K562 (cell line): ENCODE data around the gene MEF2D.

Experiments used
- TAF1 ChIP-seq: IDR thresholded peaks from 2 replicates; pipeline ENCODE4 v1.6.1; 2011; ENCODE audit warnings: mild to moderate bottlenecking, low read length, moderate library complexity; ENCODE audit not compliant: insufficient read depth, control insufficient read depth, severe bottlenecking; ENCODE audit errors: extremely low read depth
- YY1 ChIP-seq, 3 experiments: IDR thresholded peaks; 2 replicates each; pipeline ENCODE4 v1.6.1; 2011; ENCODE audit warnings: low read length in 2 of 3, mild to moderate bottlenecking in 2 of 3, moderate library complexity in 2 of 3, borderline replicate concordance in 1 of 3, control low read depth in 1 of 3, low read depth in 1 of 3; ENCODE audit not compliant: insufficient read depth in 3 of 3, insufficient replicate concordance in 2 of 3, control insufficient read depth in 1 of 3, insufficient read length in 1 of 3; ENCODE audit errors: extremely low read depth in 1 of 3
- ZKSCAN1 ChIP-seq: fragments of 150-350 bp; IDR thresholded peaks from 2 replicates; pipeline ENCODE4 v1.6.1; 2016; ENCODE audit warnings: low read depth, low read length
- TF ChIP-seq, protein P1 (sequence below), 3 experiments: IDR thresholded peaks in 2 of 3; conservative IDR thresholded peaks in 1 of 3; 2 replicates each; pipeline ENCODE4 v1.5.1; 2011 to 2012; ENCODE audit warnings: low read length in 3 of 3, mild to moderate bottlenecking in 3 of 3, control low read depth in 2 of 3, improper control_type of control experiment in 1 of 3, inconsistent platforms in 1 of 3, low read depth in 1 of 3, mixed read lengths in 1 of 3, moderate library complexity in 1 of 3; ENCODE audit not compliant: insufficient read depth in 2 of 3
- TF ChIP-seq, protein P2 (sequence below): sonication (generic); formaldehyde crosslinking; IDR thresholded peaks from 2 replicates; pipeline ENCODE4 v1.9.0; 2022; ENCODE audit warnings: mild to moderate bottlenecking, missing genetic modification reagents

DNA sequence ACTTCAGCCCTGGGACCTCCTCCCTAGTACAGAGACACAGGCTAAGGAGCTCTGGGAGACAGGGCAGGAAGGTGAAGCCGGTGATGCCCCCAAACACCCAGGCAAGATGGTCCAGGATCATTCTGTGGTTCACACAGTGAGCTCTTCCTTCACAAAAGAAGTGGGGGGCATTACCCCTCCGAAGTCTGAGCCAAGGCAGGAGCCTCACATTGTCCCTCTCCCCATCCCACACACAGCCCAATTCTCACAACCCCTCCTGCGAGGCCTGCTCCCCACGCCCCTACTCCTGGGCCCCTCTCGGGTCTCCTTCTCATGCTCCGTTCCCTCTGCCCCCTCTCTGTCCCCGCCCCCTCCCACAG is 10.7 kb downstream of the MEF2D start:
- TF ChIP-seq, protein P1, sequence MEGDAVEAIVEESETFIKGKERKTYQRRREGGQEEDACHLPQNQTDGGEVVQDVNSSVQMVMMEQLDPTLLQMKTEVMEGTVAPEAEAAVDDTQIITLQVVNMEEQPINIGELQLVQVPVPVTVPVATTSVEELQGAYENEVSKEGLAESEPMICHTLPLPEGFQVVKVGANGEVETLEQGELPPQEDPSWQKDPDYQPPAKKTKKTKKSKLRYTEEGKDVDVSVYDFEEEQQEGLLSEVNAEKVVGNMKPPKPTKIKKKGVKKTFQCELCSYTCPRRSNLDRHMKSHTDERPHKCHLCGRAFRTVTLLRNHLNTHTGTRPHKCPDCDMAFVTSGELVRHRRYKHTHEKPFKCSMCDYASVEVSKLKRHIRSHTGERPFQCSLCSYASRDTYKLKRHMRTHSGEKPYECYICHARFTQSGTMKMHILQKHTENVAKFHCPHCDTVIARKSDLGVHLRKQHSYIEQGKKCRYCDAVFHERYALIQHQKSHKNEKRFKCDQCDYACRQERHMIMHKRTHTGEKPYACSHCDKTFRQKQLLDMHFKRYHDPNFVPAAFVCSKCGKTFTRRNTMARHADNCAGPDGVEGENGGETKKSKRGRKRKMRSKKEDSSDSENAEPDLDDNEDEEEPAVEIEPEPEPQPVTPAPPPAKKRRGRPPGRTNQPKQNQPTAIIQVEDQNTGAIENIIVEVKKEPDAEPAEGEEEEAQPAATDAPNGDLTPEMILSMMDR (IDR thresholded peaks at IDR 0.05 in 2 of 3, conservative IDR thresholded peaks at IDR 0.05 in 1 of 3; ENCODE audit: insufficient read depth in 2 of 3, low read depth in 1 of 3, low read length in 3 of 3), result no peak
- TF ChIP-seq ZKSCAN1 (no peak), YY1 (IDR thresholded peaks at IDR 0.05; ENCODE audit: borderline replicate concordance in 1 of 3, control insufficient read depth in 1 of 3, extremely low read depth in 1 of 3, insufficient read depth in 3 of 3, insufficient read length in 1 of 3, insufficient replicate concordance in 2 of 3, low read depth in 1 of 3, low read length in 2 of 3) (no peak), TAF1 (no peak)
- TF ChIP-seq, protein P2, sequence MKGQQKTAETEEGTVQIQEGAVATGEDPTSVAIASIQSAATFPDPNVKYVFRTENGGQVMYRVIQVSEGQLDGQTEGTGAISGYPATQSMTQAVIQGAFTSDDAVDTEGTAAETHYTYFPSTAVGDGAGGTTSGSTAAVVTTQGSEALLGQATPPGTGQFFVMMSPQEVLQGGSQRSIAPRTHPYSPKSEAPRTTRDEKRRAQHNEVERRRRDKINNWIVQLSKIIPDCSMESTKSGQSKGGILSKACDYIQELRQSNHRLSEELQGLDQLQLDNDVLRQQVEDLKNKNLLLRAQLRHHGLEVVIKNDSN (CRISPR knock-in tag), result no peak
